HFFc6 (cell line): ENCODE measurements around the gene AKAP13. TPM values are rescaled to one million over a fixed set of nuclear protein-coding genes. Genes with fewer than 3 reads are reported as not detected.

Source experiments
- DNase-seq: peaks from one replicate; pipeline ENCODE4 v3.0.0-alpha.2; 2018
- H3K27ac Mint-ChIP-seq: 2 replicates; pipeline ENCODE4 v1.8.0; 2020; ENCODE audit warnings: mild to moderate bottlenecking, mixed read lengths
- H3K27me3 Mint-ChIP-seq: 2 replicates; pipeline ENCODE4 v1.8.0; 2021; ENCODE audit warnings: mild to moderate bottlenecking, moderate library complexity, mixed read lengths; ENCODE audit not compliant: insufficient read depth
- H3K36me3 Mint-ChIP-seq: 2 replicates; pipeline ENCODE4 v1.8.0; 2021; ENCODE audit warnings: low read depth, mixed read lengths
- H3K4me1 Mint-ChIP-seq: 2 replicates; pipeline ENCODE4 v1.8.0; 2020; ENCODE audit warnings: low read depth, mixed read lengths
- H3K4me3 Mint-ChIP-seq: 2 replicates; pipeline ENCODE4 v1.8.0; 2020; ENCODE audit warnings: mild to moderate bottlenecking, moderate library complexity, mixed read lengths
- H3K9me3 Mint-ChIP-seq: 2 replicates; pipeline ENCODE4 v1.8.0; 2020; ENCODE audit warnings: mild to moderate bottlenecking, mixed read lengths
- total RNA-seq, 6 experiments: library from RNA; stranded (reverse); fragmentation: NEBNext Ultra II Directional; extraction: Animal tissue kit (Norgen Biotek cat#: 25700); gene quantifications; 2 replicates in 1 of 6; 3 replicates in 5 of 6; pipeline ENCODE4 v1.2.3, GENCODE V29; 2021
- TF ChIP-seq, protein P1 (sequence below): fragments of 200-600 bp; sonication (generic); IDR thresholded peaks from 2 replicates; pipeline ENCODE4 v1.5.0; 2021; ENCODE audit warnings: antibody characterized with exemption, mild to moderate bottlenecking

The AKAP13 gene
- total RNA-seq, 6 experiments from 2014 or later = 29.0 to 51.3 (median 35.6) TPM

GRCh38 chr15:85679231-85679630 is 298.8 kb downstream of the AKAP13 start:
- H3K4me3 Mint-ChIP-seq = no peak overlapping the region

GRCh38 chr15:85681386-85681785 is 301.0 kb downstream of the AKAP13 start:
- no peak for DNase-seq
- Mint-ChIP-seq H3K27ac (no peak overlapping the region), H3K27me3 (no peaks in the 10 kb centered on the region), H3K9me3 (no peaks in the 10 kb centered on the region), H3K36me3 (peaks cover 12% of the 10 kb centered on the region; the same call in 1 of the 2 replicates), H3K4me3 (no peak overlapping the region), H3K4me1 (peaks cover 8% of the 10 kb centered on the region)
- TF ChIP-seq, protein P1, sequence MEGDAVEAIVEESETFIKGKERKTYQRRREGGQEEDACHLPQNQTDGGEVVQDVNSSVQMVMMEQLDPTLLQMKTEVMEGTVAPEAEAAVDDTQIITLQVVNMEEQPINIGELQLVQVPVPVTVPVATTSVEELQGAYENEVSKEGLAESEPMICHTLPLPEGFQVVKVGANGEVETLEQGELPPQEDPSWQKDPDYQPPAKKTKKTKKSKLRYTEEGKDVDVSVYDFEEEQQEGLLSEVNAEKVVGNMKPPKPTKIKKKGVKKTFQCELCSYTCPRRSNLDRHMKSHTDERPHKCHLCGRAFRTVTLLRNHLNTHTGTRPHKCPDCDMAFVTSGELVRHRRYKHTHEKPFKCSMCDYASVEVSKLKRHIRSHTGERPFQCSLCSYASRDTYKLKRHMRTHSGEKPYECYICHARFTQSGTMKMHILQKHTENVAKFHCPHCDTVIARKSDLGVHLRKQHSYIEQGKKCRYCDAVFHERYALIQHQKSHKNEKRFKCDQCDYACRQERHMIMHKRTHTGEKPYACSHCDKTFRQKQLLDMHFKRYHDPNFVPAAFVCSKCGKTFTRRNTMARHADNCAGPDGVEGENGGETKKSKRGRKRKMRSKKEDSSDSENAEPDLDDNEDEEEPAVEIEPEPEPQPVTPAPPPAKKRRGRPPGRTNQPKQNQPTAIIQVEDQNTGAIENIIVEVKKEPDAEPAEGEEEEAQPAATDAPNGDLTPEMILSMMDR = no peak

More at GRCh38 chr15:85679231-85679630, 298.8 kb downstream of the AKAP13 start:
- no peaks in the 10 kb centered on the region; the same call in 1 of the 2 replicates for H3K27me3 Mint-ChIP-seq
- no peak overlapping the region for H3K27ac Mint-ChIP-seq
- H3K4me1 Mint-ChIP-seq = peaks cover 20% of the 10 kb centered on the region
- no peaks in the 10 kb centered on the region for H3K9me3 Mint-ChIP-seq
- DNase-seq = no peak
- H3K36me3 Mint-ChIP-seq = no peaks in the 10 kb centered on the region; the same call in 1 of the 2 replicates
- TF ChIP-seq, protein P1 = no peak

DNA sequence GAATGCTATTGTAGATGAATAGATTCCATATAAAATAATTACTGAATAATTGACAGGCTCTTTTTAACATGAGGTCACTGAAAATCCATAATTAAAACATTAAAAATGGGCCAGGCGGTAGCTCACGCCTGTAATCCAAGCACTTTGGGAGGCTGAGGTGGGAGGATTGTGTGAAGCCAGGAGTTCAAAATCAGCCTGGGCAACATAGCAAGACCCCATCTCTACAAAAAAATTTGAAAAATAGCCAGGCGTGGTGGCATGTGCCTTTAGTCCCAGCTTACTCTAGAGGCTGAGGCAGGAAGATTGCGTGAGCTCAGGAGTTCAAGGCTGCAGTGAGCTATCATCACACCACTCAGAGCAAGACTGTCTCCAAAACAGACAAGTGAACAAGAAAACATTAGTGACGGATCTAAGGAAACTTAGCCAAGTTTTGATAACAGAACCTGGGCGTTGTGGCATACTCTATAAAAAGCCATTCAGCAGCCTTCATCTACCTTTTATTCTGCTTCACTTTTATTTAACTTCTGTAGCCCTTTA is 303.8 kb downstream of the AKAP13 start:
- no peaks in the 10 kb centered on the region for H3K27me3 Mint-ChIP-seq
- no peak overlapping the region for H3K27ac Mint-ChIP-seq
- H3K36me3 Mint-ChIP-seq = peaks cover 17% of the 10 kb centered on the region
- H3K4me1 Mint-ChIP-seq = no peaks in the 10 kb centered on the region
- no peak for DNase-seq
- no peak overlapping the region for H3K4me3 Mint-ChIP-seq
- TF ChIP-seq, protein P1 = no peak
- no peaks in the 10 kb centered on the region for H3K9me3 Mint-ChIP-seq

- DNase-seq = no peak
- no peaks in the 10 kb centered on the region for H3K9me3 Mint-ChIP-seq
- peaks cover 23% of the 10 kb centered on the region for H3K36me3 Mint-ChIP-seq
- no peak overlapping the region for H3K4me3 Mint-ChIP-seq
- no peak overlapping the region for H3K27ac Mint-ChIP-seq
- TF ChIP-seq, protein P1 = no peak
- H3K4me1 Mint-ChIP-seq = no peaks in the 10 kb centered on the region
- no peaks in the 10 kb centered on the region for H3K27me3 Mint-ChIP-seq
Observed at GRCh38 chr15:85685356-85685755, 305.0 kb downstream of the AKAP13 start.

- Mint-ChIP-seq H3K36me3 (peaks cover 23% of the 10 kb centered on the region), H3K27me3 (no peaks in the 10 kb centered on the region; the same call in 1 of the 2 replicates), H3K9me3 (no peaks in the 10 kb centered on the region), H3K27ac (no peak overlapping the region), H3K4me3 (no peak overlapping the region), H3K4me1 (no peaks in the 10 kb centered on the region)
- TF ChIP-seq, protein P1 = no peak
- DNase-seq = no peak
Observed at GRCh38 chr15:85687329-85687728, 306.9 kb downstream of the AKAP13 start.
